ENCODE measurements around the gene CCN5.
"Not testable (repeated sequence)": the region's sequence is repeated elsewhere in the genome, so short reads cannot be mapped to it uniquely, and the experiment has no call there.

CCN5 gene

GRCh38 chr20:44761423-44761822 is 46.3 kb downstream of the CCN5 start:
- no peak for DNase-seq (ENCODE audit: low spot score)

GRCh38 chr20:44762466-44763140 is 47.4 kb downstream of the CCN5 start:
- in situ Hi-C loops (cut with MboI; ENCODE audit: low sequenced_read_pairs, unreplicated experiment) = no loop called here

More at GRCh38 chr20:44761423-44761822, 46.3 kb downstream of the CCN5 start:
- TF ChIP-seq, protein P1, sequence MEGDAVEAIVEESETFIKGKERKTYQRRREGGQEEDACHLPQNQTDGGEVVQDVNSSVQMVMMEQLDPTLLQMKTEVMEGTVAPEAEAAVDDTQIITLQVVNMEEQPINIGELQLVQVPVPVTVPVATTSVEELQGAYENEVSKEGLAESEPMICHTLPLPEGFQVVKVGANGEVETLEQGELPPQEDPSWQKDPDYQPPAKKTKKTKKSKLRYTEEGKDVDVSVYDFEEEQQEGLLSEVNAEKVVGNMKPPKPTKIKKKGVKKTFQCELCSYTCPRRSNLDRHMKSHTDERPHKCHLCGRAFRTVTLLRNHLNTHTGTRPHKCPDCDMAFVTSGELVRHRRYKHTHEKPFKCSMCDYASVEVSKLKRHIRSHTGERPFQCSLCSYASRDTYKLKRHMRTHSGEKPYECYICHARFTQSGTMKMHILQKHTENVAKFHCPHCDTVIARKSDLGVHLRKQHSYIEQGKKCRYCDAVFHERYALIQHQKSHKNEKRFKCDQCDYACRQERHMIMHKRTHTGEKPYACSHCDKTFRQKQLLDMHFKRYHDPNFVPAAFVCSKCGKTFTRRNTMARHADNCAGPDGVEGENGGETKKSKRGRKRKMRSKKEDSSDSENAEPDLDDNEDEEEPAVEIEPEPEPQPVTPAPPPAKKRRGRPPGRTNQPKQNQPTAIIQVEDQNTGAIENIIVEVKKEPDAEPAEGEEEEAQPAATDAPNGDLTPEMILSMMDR (IDR thresholded peaks at IDR 0.05; ENCODE audit: borderline replicate concordance, control extremely low read depth, extremely low read depth, insufficient read depth, missing control alignments) = no peak
- in situ Hi-C loops (cut with MboI; ENCODE audit: low sequenced_read_pairs, unreplicated experiment) = no loop called here

DNA sequence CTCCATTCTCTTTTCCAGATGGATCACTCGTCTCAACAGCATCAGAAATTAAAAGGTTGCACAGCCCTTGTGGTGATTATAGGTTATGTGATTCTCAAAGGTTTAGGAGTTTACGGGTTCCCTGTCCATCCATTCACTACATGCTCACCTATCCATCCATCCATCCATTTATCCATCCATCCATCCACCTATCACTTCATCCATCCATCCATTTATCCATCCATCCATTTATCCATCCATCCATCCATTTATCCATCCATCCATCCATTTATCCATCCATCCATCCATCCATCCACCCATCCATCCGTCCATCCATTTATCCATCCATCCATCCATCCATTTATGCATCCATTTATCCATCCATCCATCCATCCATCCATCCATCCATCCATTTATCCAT is 48.6 kb downstream of the CCN5 start:
- in situ Hi-C loops (cut with MboI; ENCODE audit: low sequenced_read_pairs, unreplicated experiment); DNase-seq (ENCODE audit: low spot score): not testable (repeated sequence)

More at GRCh38 chr20:44762466-44763140, 47.4 kb downstream of the CCN5 start:
- no peak for DNase-seq (ENCODE audit: low spot score)
- TF ChIP-seq, protein P1 (IDR thresholded peaks at IDR 0.05; ENCODE audit: borderline replicate concordance, control extremely low read depth, extremely low read depth, insufficient read depth, missing control alignments) = no peak

DNA sequence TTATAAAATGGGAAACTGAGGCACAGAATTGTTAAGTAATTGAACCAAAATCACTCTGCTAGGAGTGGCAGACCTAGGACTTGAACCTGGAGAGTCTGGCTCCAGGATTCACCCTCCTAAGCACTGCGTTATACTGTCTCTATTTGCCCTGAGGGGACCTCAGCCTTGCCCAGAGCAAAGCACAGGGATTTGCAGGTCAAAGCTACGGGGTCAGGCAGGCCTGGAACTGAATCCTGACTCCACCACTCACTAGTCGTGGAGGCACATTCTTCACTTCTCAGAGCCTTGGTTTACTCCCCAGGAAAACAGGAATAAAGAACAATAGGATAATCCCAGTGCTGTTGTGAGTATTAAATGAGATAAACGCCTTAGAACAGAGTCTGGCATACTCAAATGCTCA is 49.9 kb downstream of the CCN5 start:
- TF ChIP-seq, protein P1 (IDR thresholded peaks at IDR 0.05; ENCODE audit: borderline replicate concordance, control extremely low read depth, extremely low read depth, insufficient read depth, missing control alignments) = no peak
- in situ Hi-C loops (cut with MboI; ENCODE audit: low sequenced_read_pairs, unreplicated experiment) = no loop called here
- DNase-seq (ENCODE audit: low spot score) = no peak

GRCh38 chr20:44765701-44766347 is 50.7 kb downstream of the CCN5 start:
- in situ Hi-C loops (cut with MboI; ENCODE audit: low sequenced_read_pairs, unreplicated experiment) = no loop called here
- no peak for DNase-seq (ENCODE audit: low spot score)
- TF ChIP-seq, protein P1 (IDR thresholded peaks at IDR 0.05; ENCODE audit: borderline replicate concordance, control extremely low read depth, extremely low read depth, insufficient read depth, missing control alignments) = no peak

- in situ Hi-C loops (cut with MboI; ENCODE audit: low sequenced_read_pairs, unreplicated experiment) = no loop called here
- DNase-seq (ENCODE audit: low spot score) = no peak
- TF ChIP-seq, protein P1 (IDR thresholded peaks at IDR 0.05; ENCODE audit: borderline replicate concordance, control extremely low read depth, extremely low read depth, insufficient read depth, missing control alignments) = no peak
These were observed 53.1 kb downstream of the CCN5 start for GRCh38 chr20:44768256-44768655.

- TF ChIP-seq, protein P1 (IDR thresholded peaks at IDR 0.05; ENCODE audit: borderline replicate concordance, control extremely low read depth, extremely low read depth, insufficient read depth, missing control alignments) = no peak
- no peak for DNase-seq (ENCODE audit: low spot score)
- in situ Hi-C loops (cut with MboI; ENCODE audit: low sequenced_read_pairs, unreplicated experiment) = no loop called here
These were observed 53.8 kb downstream of the CCN5 start for GRCh38 chr20:44768854-44769480.

Measured in GM13976 (cell line).